Astrocyte (in vitro differentiated cells and primary cell): ENCODE measurements around the gene VEGFB.

Source experiments
- EZH2 ChIP-seq: IDR thresholded peaks from 2 replicates; pipeline ENCODE4 v1.6.1; 2012; ENCODE audit warnings: mild to moderate bottlenecking, low read length, inconsistent platforms; ENCODE audit not compliant: insufficient read depth
- TF ChIP-seq, protein P1 (sequence below): IDR thresholded peaks from 2 replicates; pipeline ENCODE4 v1.5.1; 2011; ENCODE audit warnings: low read depth, mild to moderate bottlenecking, inconsistent platforms, low read length, moderate library complexity; ENCODE audit not compliant: insufficient read depth

DNA sequence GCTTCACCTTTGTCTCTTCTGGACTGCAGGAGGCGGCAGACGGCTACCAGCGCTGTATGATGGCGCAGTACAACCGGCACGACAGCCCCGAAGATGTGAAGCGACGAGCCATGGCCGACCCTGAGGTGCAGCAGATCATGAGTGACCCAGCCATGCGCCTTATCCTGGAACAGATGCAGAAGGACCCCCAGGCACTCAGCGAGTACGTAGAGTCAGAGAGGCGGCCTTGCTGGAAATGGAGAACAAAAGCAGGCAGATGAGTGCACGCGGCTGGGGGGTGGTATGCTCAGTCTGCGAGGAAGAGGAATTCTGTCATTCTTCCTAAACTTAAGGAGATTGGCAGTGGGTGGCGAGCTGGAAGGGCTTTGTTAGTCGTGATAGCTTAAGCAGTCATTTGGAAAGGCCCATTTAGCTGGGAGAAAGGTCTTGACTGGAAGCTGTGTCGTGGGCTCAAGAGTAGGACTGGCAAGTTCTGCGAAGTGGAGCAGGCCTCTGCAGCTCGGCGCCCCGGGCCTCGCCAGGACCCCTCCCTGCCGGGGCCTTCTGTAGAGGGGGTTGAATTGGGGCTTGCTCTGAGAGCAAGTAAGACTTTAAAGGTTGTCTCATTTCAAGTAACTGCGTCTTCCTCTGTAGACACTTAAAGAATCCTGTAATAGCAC lies 30.8 kb upstream of the VEGFB start:
- TF ChIP-seq, protein P1, sequence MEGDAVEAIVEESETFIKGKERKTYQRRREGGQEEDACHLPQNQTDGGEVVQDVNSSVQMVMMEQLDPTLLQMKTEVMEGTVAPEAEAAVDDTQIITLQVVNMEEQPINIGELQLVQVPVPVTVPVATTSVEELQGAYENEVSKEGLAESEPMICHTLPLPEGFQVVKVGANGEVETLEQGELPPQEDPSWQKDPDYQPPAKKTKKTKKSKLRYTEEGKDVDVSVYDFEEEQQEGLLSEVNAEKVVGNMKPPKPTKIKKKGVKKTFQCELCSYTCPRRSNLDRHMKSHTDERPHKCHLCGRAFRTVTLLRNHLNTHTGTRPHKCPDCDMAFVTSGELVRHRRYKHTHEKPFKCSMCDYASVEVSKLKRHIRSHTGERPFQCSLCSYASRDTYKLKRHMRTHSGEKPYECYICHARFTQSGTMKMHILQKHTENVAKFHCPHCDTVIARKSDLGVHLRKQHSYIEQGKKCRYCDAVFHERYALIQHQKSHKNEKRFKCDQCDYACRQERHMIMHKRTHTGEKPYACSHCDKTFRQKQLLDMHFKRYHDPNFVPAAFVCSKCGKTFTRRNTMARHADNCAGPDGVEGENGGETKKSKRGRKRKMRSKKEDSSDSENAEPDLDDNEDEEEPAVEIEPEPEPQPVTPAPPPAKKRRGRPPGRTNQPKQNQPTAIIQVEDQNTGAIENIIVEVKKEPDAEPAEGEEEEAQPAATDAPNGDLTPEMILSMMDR = no peak
- no peak for TF ChIP-seq EZH2
